ENCODE results near the gene CHKB.
A peak's percentile ranks its signal among the peaks of the same experiment; 100 is the strongest.

Gene CHKB

DNA sequence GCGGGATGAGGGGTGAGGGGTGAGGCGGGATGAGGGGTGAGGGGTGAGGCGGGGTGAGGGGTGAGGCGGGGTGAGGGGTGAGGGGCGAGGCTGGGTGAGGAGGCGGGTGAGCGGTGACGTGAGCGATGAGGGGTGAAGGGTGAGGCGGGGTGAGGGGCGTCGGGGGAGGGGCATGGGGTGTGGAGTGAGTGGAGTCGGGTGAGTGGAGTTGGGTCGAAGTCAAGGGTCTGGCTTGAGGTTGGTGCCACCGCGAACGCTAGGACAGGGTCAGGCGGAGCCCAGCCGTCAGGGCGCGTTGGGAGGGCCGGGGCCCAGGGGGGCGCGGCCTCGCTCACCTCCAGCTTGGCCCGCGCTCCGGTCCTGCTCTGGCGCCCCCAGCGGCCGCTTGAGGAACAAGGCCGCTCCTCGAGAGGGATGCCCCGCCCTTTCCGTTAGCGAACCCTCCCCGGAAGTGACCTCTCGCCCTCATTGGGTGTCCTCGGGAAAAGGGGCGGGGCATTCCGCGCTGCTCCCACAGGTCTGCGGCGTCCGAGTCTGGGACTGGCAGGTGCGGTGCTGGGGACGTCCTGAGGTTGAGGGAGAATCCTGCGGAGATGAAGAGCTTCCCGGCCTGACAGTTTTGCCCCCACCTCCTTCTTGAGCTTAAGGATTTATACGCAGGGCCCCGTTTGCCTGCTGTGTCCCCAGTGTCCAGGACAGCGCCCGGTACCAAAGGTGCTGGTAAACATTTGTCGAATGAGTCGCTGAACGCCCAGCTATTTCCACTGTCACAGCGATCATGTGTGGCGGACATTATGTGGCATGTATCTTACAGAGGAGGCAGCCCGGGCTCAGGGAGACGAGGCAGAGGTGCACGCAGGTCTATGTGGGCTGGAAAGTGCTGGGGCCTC, 19.9 kb downstream of the CHKB start, which contains the start of gene SYCE3:
Gene SYCE3, minus strand, starts transcription at position 397 of the 890 bp plus-strand sequence. CDS start 6,514 bp downstream, outside the sequence.
- DNase-seq, result peak; percentile 93 to 100 (median 98)
- intact Hi-C loops (cut with DNase I), result loop anchor here (2.0 kb wide), 2 partner anchors 20 to 36 kb away; partner anchors contain the start of gene CHKB

DNA sequence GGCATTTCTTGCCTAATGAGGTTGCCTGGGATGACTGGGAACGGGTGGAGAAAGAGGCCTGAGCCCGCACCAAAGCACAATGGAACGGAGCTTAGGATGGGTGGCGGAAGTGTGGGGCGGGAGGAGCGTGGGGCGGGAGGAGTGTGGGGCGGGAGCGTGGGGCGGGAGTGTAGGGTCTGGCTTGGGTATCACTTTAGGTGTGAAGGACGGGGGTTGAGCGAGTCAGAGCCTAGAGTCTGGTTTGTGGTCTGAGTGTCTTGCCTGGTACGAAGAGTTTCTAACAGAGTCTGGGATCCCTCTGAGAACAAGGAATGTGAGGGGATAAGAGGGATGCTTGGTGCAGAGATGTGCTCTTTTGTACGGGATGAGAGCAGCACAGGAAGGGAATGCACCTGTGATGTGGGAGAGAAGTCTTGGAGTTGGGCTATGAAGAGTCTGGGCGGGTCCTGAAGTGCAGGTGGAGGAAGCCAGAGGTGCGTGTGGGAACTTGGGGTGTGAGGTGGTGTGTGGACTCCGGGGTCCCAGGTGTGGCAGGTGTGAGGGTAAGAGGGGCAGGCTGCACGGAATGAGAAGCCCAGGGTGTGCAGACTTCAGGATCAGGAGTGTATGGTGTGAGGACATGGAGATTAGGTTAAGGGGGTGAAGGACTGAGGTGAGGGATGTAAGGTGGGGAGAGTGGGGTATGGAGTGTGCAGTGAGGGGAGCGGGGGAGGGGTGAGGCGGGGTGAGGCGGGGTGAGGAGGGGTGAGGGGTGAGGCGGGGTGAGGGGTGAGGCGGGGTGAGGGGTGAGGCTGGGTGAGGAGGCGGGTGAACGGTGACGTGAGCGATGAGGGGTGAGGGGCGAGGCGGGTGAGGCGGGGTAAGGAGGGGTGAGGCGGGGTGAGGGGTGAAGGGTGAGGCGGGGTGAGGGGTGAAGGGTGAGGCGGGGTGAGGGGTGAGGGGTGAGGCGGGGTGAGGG, 21.0 kb downstream of the CHKB start:
- intact Hi-C loops (cut with DNase I), result loop anchor here (2.0 kb wide), 3 partner anchors 21 to 35 kb away; partner anchors contain the start of gene CHKB

DNA sequence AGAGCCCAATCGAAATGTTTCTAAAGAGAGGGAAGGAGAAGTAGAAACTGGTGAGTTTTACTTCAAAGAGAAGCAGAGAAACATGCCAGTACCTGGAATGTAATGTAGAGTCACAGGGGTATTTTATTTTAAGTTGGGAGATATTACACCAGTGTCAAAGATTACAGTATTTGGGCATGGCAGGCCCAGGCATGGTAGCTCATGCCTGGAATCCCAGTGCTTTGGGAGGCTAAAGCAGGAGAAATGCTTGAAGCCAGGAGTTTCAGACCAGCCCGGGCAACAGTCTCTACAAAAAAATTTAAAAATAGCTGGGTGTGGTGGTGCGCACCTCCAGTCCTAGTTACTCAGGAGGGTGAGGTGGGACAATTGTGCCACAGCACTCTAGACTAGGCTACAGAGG, 22.6 kb downstream of the CHKB start:
- peak in 1 of 10 donors; percentile 25 for DNase-seq
- intact Hi-C loops (cut with DNase I), result loop anchor here (2.0 kb wide), 1 partner anchor 19 kb away; no protein-coding TSS in a partner anchor

More for the DNA sequence above, 21.0 kb downstream of the CHKB start:
- DNase-seq, result peak in 3 of 10 donors; percentile 4 to 52 (median 34)

DNA sequence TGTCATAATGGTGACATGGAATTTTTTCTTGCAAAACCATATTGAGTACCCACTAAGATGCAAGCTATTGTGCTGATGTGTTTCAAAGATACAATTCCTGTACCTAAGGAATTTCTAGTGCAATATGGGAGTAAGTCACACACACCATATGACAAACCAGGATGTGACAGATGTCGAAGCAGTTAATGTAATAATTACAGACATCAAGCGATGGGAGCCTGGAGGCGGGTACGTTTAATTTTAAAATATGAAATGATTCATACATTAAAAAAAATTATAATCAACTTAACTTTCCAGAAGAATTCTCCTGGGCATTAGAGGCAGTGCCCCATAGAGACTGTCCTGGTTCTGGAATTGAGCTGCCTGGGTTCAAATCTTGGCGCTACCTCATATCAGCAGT, 25.9 kb downstream of the CHKB start:
- intact Hi-C loops (cut with DNase I), result no loop called here

DNA sequence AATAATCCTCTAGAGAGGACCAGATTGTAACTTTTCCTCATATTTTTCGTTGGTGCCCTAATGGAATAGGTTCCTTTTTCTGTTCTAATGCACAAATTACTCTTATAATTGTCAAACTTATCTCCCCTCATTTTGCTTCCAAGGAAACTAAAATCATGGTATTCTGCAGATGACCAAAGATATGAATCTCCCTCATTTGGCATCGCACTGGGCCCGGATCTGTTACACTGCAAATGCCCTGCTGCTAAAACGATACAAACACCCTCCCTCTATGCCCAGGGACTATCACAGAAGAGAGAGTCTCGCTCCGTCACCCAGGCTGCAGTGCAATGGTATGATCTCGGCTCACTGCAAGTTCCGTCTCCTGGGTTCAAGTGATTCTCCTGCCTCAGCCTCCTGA, 29.3 kb downstream of the CHKB start:
- peak in 1 of 10 donors; percentile 2 for DNase-seq
- intact Hi-C loops (cut with DNase I), result no loop called here

More for the DNA sequence above, 25.9 kb downstream of the CHKB start:
- no peak for DNase-seq

DNA sequence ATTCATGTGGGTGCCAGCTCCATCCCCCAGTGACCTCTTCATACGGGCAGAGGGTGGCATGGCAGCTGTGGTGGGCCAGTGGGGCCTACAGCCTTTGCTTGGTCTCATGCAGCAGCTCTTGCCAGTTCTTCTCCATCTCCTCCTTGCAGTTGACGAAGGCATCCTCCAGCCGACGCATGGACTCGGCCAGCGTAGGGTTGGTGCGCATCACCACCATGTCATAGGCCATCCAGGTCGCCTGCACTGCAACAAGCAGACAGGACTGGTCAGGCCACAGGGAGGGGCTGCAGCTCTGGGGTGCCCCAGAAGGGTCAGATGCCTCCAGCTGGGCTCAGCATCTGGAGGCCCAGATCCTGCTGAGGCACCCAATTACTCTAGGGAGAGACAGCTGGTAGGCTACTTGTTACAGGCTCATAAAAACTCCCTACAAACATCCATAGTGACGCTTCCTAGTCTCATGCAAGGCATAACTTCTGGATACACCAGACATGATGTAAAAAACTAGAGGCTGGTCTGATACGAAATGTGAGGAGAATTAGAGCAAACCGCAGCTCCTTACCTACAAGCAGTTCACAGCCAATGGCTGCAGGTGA, 31.4 kb downstream of the CHKB start:
- DNase-seq, result peak in 1 of 10 donors; percentile 57
- intact Hi-C loops (cut with DNase I), result no loop called here

DNA sequence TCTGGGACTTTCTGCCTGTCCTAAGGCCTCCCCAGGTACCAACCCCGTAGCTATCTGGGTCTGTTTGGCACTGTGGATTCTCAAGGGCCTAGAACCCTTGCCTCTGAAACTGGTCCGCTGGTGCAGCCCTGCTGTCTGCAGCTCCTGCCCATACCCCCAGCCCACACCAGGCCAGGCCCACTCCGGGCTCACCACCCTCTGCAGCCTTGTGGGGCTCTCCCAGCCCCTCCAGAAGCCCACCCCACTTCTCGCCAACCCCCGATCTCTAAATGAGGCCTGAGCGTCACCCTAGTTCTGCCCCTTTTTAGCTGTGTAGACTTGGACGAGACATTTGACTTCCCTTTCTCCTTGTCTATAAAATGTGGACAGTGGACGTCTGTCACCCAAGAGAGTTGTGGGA, 32.3 kb downstream of the CHKB start:
- intact Hi-C loops (cut with DNase I), result no loop called here
- DNase-seq, result peak in 1 of 10 donors; percentile 36

DNA sequence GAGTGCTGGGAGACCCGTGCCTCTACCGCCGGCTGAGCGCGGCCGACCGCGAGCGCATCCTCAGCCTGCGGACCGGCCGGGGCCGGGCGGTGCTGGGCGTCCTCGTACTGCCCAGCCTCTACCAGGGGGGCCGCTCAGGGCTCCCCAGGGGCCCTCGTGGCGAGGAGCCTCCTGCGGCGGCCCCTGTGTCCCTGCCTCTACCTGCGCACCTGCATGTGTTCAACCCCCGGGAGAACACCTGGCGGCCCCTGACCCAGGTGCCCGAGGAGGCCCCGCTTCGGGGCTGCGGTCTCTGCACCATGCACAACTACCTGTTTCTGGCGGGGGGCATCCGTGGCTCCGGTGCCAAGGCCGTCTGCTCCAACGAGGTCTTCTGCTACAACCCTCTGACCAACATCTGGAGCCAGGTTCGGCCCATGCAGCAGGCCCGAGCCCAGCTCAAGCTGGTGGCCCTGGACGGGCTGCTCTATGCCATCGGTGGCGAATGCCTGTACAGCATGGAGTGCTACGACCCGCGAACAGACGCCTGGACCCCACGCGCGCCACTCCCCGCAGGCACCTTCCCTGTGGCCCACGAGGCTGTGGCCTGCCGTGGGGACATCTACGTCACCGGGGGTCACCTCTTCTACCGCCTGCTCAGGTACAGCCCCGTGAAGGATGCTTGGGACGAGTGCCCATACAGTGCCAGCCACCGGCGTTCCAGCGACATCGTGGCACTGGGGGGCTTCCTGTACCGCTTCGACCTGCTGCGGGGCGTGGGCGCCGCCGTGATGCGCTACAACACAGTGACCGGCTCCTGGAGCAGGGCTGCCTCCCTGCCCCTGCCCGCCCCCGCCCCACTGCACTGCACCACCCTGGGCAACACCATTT, 33.5 kb downstream of the CHKB start:
- intact Hi-C loops (cut with DNase I), result no loop called here
- DNase-seq, result peak in 2 of 10 donors; percentile 44 to 80

DNA sequence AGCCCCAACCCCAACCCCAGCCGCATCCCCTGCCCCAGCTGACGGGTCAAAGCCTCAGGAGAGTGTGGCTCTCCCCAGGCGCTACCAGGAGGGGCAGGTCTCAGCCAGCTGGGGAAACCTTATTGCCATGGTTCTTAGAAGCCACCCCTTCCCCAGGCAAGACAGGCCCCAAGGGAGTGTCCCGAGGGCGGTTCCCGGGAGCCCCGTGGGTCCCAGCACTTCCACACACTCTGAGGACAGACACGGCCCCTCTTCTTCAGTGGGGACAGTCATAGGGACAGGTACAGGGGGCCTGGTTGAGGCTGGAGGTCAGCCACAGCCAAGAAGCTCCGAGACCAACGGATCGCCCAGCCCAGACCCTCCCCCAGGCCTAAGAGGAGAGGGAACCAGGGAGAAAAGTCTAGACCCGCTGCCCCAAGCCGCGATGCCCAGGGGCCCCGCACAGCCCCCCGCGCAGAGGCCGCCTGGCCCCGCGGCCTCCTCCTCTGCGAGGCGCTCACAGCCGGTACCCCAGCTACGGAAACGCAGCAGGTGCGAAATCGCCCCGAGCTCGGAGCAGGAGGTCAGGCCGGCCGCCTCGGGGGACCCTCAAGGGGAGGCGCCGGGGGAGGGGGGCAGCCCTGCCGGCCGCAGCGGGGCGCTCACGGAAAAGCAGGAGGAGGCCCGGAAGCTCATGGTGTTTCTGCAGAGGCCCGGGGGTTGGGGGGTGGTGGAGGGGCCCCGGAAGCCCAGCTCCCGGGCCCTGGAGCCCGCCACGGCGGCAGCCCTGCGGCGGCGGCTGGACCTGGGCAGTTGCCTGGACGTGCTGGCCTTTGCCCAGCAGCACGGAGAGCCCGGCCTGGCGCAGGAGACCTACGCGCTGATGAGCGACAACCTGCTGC, 34.4 kb downstream of the CHKB start:
- peak in 2 of 10 donors; percentile 72 to 84 for DNase-seq
- intact Hi-C loops (cut with DNase I), result no loop called here

DNA sequence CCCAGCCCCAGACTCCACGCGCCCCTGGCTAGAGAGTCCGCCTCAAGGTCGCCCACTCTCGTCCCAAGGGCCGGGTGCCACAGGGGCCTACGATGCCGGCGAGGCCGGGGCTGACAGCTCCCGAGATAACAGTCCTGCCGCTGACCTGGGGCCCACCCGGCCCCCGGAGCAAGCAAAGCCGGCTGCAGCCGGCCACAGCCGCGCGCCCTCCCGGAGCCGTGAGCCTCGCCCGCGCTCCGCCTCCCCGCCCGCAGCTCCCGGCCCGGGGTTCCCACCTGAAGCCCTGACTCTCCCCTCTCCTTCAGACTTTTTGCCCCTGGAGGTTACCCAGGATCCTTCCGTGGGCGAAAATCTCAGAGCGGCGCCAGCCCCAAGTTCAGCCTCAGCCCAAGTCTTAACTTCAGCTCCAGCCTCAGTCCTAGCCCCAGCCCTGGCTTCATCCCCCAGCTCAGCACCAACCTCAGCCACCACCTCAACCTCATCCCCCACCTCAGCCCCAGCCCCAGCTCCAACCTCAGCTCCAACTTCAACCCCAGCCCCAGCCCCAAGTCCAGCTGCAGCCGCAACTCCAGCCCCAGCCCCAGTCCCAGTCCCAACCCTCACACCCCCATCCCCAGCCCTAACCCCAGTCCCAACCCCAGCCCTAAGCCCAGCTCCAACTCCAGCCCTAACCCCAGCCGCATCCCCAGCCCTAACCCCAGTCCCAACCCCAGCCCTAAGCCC, 35.2 kb downstream of the CHKB start:
- intact Hi-C loops (cut with DNase I), result no loop called here

DNA sequence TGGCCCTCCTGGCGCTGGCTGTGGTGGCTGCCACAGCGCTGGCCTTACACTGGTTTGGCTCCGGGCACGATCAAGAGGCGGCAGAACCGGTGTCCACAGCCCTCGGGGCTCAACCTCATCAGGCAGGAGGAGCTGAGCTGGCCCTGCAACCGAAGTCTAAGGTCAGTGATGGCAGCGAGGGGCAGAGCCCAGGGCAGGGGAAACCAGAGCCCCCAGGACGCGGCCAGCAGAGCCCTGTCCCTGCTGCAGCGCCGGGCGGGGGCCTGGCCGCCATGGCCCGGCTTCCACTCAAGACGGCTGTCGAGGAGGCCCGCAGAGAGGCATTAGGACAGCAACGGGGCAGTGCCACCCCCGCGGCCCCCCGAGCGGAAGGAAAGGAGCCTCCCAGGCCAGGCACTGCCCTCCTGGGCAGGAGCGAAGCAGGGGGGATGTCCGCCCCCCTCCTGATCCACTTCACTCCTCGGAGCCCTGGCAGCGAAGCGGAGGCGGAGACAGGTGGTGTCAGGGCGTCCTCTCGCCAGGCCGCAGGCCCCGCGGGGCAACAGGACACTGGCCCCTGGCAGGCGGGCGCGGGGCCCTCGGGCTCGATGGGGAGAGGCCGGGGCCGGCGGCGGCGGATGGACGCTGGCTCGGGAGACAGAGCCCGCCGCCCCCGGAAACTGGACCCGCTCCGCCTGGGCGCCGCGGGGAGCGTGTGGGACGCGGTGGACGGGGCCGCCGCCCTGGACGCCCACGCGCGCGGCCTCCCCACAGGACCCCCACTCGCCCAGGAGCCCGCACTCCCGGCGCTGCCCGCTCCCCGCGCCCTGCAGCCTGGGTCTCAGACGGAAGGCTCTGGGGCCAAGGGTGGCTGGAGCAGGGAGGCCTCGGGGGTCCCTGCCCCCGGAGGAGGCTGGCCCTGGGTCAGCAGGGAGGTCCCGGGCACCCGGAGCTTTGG, 36.1 kb downstream of the CHKB start:
- intact Hi-C loops (cut with DNase I), result no loop called here
- peak in 1 of 10 donors; percentile 77 for DNase-seq

More for the DNA sequence above, 35.2 kb downstream of the CHKB start:
- peak in 1 of 10 donors; percentile 62 for DNase-seq

DNA sequence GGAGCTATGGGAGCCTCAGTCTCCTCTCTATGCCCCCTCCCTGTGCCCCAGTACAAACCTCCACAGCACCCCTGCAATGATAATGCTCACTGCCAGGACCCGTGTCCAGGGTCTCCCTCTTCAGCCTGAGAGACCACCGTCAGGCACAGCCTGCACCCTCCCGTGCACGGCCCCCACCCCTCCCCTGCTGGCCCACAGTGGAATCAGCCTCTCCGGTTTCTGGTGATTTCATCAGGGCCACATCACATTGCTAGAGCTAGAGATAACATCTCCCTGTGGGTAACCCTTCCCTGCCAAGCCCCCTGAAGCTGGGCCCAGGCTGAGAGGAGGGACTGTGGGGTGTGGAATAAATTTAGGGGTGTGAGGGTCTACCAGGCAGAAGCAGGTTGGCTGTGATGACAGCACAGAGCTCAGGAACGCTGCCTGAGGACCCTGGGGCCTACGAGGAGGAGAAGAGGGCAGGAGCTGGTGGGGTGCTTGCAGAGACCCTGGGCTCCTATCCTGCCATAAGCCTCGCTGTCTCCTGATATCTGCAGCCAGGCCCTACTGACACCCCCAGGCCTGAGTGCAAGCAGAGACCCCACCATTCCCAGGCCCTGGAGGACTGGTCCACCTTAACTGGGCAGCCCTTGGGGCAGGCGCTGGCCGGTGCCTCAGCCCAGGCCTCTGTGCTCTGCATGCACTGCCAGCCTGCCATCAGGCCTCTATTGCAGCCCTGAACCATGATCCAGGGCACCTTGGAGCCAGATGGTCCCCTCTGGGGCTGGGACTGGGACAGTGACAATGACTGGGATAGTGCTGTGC, 36.9 kb downstream of the CHKB start, which contains the start of gene KLHDC7B:
Gene KLHDC7B, plus strand, starts transcription at position 378 of the 804 bp plus-strand sequence. Its CDS starts 345 bp downstream, at position 723.
- intact Hi-C loops (cut with DNase I), result no loop called here
- peak in 1 of 10 donors; percentile 35 for DNase-seq

DNA sequence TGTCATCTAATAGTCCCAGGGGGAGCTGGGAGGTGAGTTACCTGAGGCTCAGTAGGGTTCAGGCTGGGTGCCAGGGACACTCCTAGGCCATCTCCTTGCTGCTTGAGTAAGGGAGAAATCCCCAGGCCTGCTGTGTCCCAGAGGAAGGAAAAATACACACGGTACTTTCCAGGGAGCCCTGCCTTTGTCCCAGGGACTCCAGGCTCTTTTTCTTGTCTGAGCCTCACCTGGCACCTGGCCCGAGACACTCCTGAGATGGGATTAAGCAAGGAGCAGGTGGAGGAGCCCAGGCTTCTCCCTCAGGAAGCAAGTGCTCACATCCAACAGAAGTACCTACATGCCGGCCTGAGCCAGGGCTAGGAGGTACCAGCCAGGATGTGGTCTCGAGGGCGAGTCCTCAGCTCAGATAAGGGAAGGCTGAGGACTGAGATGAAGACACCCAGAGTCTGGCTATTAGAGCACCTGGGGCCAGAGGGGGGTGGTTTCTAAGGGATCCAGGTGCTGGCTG, 37.8 kb downstream of the CHKB start:
- peak in 2 of 10 donors; percentile 60 to 80 for DNase-seq
- intact Hi-C loops (cut with DNase I), result no loop called here

DNA sequence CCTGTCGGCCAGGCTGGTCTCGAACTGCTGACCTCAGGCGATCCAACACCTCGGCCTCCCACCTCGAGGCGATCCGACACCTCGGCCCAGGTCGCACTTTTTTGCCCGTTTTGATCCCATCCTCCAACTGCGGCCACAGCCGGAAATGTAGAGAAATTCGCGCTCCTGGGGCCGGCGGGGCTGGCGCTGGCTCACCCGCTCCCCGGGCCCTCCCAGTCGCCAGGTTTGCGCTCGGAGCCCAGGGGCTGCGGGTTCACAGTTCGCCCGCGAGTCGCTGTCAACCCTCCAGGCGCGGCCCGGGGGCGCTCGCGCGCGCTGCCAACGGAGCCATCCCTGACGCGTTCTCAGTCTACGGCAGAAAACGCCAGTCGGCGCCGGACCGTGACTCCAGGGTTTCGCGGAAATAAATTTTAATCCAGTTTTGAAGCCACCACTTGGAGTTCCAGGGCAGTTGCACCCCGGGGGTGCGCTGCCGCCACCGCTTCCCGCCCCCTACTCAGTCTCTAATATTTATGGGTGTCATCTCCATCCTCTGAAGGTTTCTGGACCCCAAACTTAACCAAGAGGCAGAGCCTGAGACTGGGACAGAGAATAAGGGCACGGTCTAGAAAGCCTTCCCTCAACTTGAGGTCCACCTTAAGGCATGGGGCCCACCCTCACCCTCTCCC, 38.4 kb downstream of the CHKB start:
- intact Hi-C loops (cut with DNase I), result no loop called here

More for the DNA sequence above, 38.4 kb downstream of the CHKB start:
- peak in 9 of 10 donors; percentile 65 to 94 (median 76) for DNase-seq

Measured in posterior cingulate gyrus (tissue), 11 donors.